ENCODE data around the gene SND1. TPM values are rescaled to one million over a fixed set of nuclear protein-coding genes. Genes with fewer than 3 reads are reported as not detected.

Gene SND1
- total RNA-seq, 1 experiment from 2014 or later: 218 TPM

DNA sequence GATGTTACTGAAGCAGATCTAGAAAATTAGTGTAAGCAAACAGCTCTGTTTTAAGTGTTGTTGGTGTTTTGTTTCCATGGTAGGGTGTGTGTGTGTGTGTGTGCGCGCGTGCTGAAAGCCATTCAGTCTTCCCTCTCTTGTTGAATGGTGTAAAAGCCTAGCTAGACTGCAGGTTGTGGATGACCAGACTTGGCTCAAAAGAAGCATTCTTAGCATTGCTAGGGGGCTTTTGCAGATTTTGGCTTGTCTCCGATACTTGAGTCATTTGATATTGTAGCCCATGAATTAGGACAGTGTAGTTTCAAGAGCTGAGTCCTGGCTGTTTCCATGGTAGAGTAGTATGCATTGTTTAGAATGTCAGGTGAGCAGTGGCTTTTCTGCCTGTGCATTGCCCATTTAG is 99.1 kb downstream of the SND1 start:
- H2AK5ac ChIP-seq (ENCODE audit: insufficient read length, low read length): no peak overlapping the region
- H4K5ac ChIP-seq (ENCODE audit: insufficient read length, low read depth, low read length): no peak overlapping the region
- no peaks in the 10 kb centered on the region for H4K20me1 ChIP-seq (ENCODE audit: control insufficient read depth, insufficient read depth, insufficient read length)
- peak overlapping the region in 2 of 3 experiments; percentile 15 to 25; a peak in 5 of 7 replicates for H3K27ac Mint-ChIP-seq
- H3K23ac ChIP-seq (ENCODE audit: insufficient read length, low read depth, low read length): no peak overlapping the region
- H3K14ac ChIP-seq (ENCODE audit: insufficient read depth, low read length): no peak overlapping the region
- no peaks in the 10 kb centered on the region for H3K27me3 Mint-ChIP-seq (ENCODE audit: low read depth)
- H3K4ac ChIP-seq (ENCODE audit: low read depth, low read length): no peak overlapping the region
- H4K8ac ChIP-seq (replicated peaks; ENCODE audit: insufficient read length, low read depth, low read length): no peak overlapping the region
- H2BK15ac ChIP-seq (ENCODE audit: low read depth, low read length): no peak overlapping the region
- H3K23me2 ChIP-seq (ENCODE audit: insufficient read length, low read depth, low read length, poor library complexity, severe bottlenecking): no peaks in the 10 kb centered on the region
- H2BK120ac ChIP-seq (ENCODE audit: low read depth, low read length, poor library complexity, severe bottlenecking): no peak overlapping the region
- TF ChIP-seq, protein P1, sequence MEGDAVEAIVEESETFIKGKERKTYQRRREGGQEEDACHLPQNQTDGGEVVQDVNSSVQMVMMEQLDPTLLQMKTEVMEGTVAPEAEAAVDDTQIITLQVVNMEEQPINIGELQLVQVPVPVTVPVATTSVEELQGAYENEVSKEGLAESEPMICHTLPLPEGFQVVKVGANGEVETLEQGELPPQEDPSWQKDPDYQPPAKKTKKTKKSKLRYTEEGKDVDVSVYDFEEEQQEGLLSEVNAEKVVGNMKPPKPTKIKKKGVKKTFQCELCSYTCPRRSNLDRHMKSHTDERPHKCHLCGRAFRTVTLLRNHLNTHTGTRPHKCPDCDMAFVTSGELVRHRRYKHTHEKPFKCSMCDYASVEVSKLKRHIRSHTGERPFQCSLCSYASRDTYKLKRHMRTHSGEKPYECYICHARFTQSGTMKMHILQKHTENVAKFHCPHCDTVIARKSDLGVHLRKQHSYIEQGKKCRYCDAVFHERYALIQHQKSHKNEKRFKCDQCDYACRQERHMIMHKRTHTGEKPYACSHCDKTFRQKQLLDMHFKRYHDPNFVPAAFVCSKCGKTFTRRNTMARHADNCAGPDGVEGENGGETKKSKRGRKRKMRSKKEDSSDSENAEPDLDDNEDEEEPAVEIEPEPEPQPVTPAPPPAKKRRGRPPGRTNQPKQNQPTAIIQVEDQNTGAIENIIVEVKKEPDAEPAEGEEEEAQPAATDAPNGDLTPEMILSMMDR (conservative IDR thresholded peaks at IDR 0.05): no peak
- peaks cover 10% of the 10 kb centered on the region for H3K79me2 ChIP-seq (ENCODE audit: insufficient read depth, low read length)
- no peak overlapping the region for H2BK5ac ChIP-seq (ENCODE audit: insufficient read length, low read length)
- no peak overlapping the region for H3K4me3 Mint-ChIP-seq
- no peak overlapping the region for H2BK12ac ChIP-seq (ENCODE audit: insufficient read length, low read depth, low read length)
- H3T11ph ChIP-seq (ENCODE audit: low read length): no peak overlapping the region
- H3K27ac ChIP-seq (ENCODE audit: insufficient read length, low read depth, low read length): no peak overlapping the region
- no peaks in the 10 kb centered on the region for H3K27me3 ChIP-seq (ENCODE audit: insufficient read depth, low read length)
- H3K9me3 ChIP-seq (ENCODE audit: control insufficient read depth, low read depth, low read length): no peaks in the 10 kb centered on the region
- no peak overlapping the region for H2AFZ ChIP-seq (ENCODE audit: low read length)
- WGBS (ENCODE audit: extremely low coverage, insufficient read length, low lambda C conversion rate): no CpG with 5 or more reads among the region's 4 CpGs
- H4K91ac ChIP-seq (ENCODE audit: insufficient read length, low read depth, low read length): no peak overlapping the region
- no peak overlapping the region for H3K18ac ChIP-seq (ENCODE audit: insufficient read length, low read depth, low read length)
- H3K9ac ChIP-seq (ENCODE audit: extremely low read depth, insufficient read length, low read length): no peak overlapping the region
- peaks cover 7% of the 10 kb centered on the region; the same call in 1 of the 2 replicates for H3K4me1 ChIP-seq (ENCODE audit: insufficient read depth, low read length)
- H3K4me2 ChIP-seq (ENCODE audit: insufficient read depth, insufficient read length, low read length): no peak overlapping the region
- DNase-seq: no peak
- peaks cover 3 to 5% (median 5%) of the 10 kb centered on the region in 3 experiments; a peak in 3 of 7 replicates for H3K36me3 Mint-ChIP-seq (ENCODE audit: insufficient read depth in 1 of 3, low read depth in 3 of 3)
- no peak overlapping the region for H2BK20ac ChIP-seq (ENCODE audit: low read depth, low read length, poor library complexity, severe bottlenecking)
- peaks cover 46 to 50% of the 10 kb centered on the region in 2 experiments for H3K4me1 Mint-ChIP-seq
- no peaks in the 10 kb centered on the region for H3K79me1 ChIP-seq (ENCODE audit: insufficient read depth, low read depth, low read length, poor library complexity, severe bottlenecking)
- H3K56ac ChIP-seq (ENCODE audit: insufficient read length, low read depth, low read length): no peak overlapping the region
- no peaks in the 10 kb centered on the region for H3K9me3 Mint-ChIP-seq

All from H9 (cell line).